ENCODE data around the gene GANC. TPM values are rescaled to one million over a fixed set of nuclear protein-coding genes. Genes with fewer than 3 reads are reported as not detected.
A peak's percentile ranks its signal among the peaks of the same experiment; 100 is the strongest.

GANC gene
- polyA plus RNA-seq, 1 donor = 31.6 TPM

DNA sequence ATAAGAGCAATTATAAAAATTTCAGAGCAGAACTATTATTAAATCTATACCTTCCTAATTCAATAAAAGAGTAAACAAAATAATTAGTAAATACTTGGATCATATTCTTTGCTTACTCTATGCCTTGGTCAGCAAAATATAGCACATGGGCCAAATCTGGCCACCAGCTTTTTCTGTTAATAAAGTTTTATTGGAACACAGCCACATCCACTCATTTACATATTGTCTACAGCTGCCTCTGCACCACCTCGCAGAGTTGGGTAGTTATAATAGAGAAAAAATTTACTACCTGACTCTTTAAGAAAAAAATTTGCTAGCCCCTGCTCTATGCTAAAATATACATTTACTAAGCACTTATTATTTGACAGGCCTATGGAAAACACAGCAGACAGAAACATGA is 32.2 kb upstream of the GANC start:
- Histone ChIP-seq H3K4me1 (ENCODE audit: control insufficient read depth, insufficient read depth, low read length) (no peaks in the 10 kb centered on the region), H3K27me3 (ENCODE audit: control insufficient read depth, insufficient read depth, low read length) (no peaks in the 10 kb centered on the region), H3K4me3 (ENCODE audit: low read length) (no peak overlapping the region), H3K36me3 (ENCODE audit: control insufficient read depth, insufficient read depth, low read length) (peaks cover 42% of the 10 kb centered on the region), H3K9me3 (ENCODE audit: control insufficient read depth, low read depth, low read length) (no peaks in the 10 kb centered on the region), H3K27ac (ENCODE audit: low read length) (no peak overlapping the region)
- no peak for DNase-seq
- WGBS (ENCODE audit: insufficient coverage, low lambda C conversion rate) = no CpG with 5 or more reads among the region's 1 CpG

- Histone ChIP-seq H3K4me1 (ENCODE audit: control insufficient read depth, insufficient read depth, low read length) (no peaks in the 10 kb centered on the region), H3K36me3 (ENCODE audit: control insufficient read depth, insufficient read depth, low read length) (peaks cover 58% of the 10 kb centered on the region), H3K9me3 (ENCODE audit: control insufficient read depth, low read depth, low read length) (peaks cover 12% of the 10 kb centered on the region), H3K27ac (ENCODE audit: low read length) (no peak overlapping the region), H3K27me3 (ENCODE audit: control insufficient read depth, insufficient read depth, low read length) (no peaks in the 10 kb centered on the region), H3K4me3 (ENCODE audit: low read length) (no peak overlapping the region)
- no peak for DNase-seq
- WGBS (ENCODE audit: insufficient coverage, low lambda C conversion rate) = no CpG with 5 or more reads among the region's 2 CpGs
Observed at GRCh38 chr15:42253300-42253699, 19.7 kb upstream of the GANC start.

- 100% methylated on average over 1 of the region's 5 CpGs for WGBS (ENCODE audit: insufficient coverage, low lambda C conversion rate)
- Histone ChIP-seq H3K4me3 (ENCODE audit: low read length) (no peak overlapping the region), H3K27ac (ENCODE audit: low read length) (no peak overlapping the region), H3K36me3 (ENCODE audit: control insufficient read depth, insufficient read depth, low read length) (peaks cover 55% of the 10 kb centered on the region), H3K4me1 (ENCODE audit: control insufficient read depth, insufficient read depth, low read length) (peaks cover under 1% of the 10 kb centered on the region), H3K9me3 (ENCODE audit: control insufficient read depth, low read depth, low read length) (no peaks in the 10 kb centered on the region), H3K27me3 (ENCODE audit: control insufficient read depth, insufficient read depth, low read length) (no peaks in the 10 kb centered on the region)
- no peak for DNase-seq
Observed at GRCh38 chr15:42264795-42265194, 8.2 kb upstream of the GANC start.

DNA sequence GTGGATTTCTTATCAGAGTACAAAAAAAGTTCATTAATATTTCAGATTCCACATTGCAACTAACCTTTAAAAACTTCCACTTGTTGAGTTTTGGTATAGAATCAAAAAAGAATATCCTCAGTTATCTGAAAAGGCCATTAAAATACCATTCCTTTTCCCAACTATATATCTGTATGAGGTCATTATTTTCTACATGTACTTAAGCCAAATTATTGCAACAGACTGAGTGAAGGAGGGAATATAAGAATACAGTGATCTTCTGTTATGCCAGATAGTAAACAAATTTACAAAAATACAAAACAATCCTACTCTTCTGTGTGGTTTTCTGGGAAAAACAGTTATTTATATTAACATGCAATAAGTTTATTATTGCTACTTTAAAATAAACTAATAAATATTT is 5.7 kb upstream of the GANC start:
- Histone ChIP-seq H3K27me3 (ENCODE audit: control insufficient read depth, insufficient read depth, low read length) (no peaks in the 10 kb centered on the region), H3K27ac (ENCODE audit: low read length) (no peak overlapping the region), H3K4me1 (ENCODE audit: control insufficient read depth, insufficient read depth, low read length) (peaks cover 8% of the 10 kb centered on the region), H3K4me3 (ENCODE audit: low read length) (no peak overlapping the region), H3K36me3 (ENCODE audit: control insufficient read depth, insufficient read depth, low read length) (peaks cover 40% of the 10 kb centered on the region), H3K9me3 (ENCODE audit: control insufficient read depth, low read depth, low read length) (no peaks in the 10 kb centered on the region)
- DNase-seq = no peak

DNA sequence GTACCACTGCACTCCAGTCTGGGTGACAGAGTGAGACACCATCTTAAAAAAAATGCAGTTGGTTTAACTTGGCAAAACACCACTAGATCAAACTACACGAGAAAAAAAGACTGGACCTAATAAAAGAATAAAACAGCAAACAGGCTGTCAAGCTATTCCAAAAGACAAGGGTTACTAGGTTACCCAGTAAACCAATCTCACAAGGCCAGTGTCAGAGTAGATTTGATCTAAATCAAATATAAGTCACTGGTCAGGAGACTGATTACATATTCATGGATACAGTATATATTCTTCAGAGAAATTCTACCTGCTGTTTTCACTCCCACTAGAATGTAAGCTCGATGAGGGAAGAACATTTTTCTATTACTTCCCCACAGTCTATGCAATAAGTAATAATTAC is 2.5 kb upstream of the GANC start:
- peaks cover 15% of the 10 kb centered on the region for H3K36me3 ChIP-seq (ENCODE audit: control insufficient read depth, insufficient read depth, low read length)
- H3K4me3 ChIP-seq (ENCODE audit: low read length) = peak overlapping the region; percentile 67
- no peaks in the 10 kb centered on the region for H3K9me3 ChIP-seq (ENCODE audit: control insufficient read depth, low read depth, low read length)
- peaks cover 17% of the 10 kb centered on the region for H3K4me1 ChIP-seq (ENCODE audit: control insufficient read depth, insufficient read depth, low read length)
- DNase-seq = peak in 1 of 2 donors; percentile 34
- no peaks in the 10 kb centered on the region for H3K27me3 ChIP-seq (ENCODE audit: control insufficient read depth, insufficient read depth, low read length)
- peak overlapping the region; percentile 96 for H3K27ac ChIP-seq (ENCODE audit: low read length)
- WGBS (ENCODE audit: insufficient coverage, low lambda C conversion rate) = no CpG with 5 or more reads among the region's 2 CpGs

DNA sequence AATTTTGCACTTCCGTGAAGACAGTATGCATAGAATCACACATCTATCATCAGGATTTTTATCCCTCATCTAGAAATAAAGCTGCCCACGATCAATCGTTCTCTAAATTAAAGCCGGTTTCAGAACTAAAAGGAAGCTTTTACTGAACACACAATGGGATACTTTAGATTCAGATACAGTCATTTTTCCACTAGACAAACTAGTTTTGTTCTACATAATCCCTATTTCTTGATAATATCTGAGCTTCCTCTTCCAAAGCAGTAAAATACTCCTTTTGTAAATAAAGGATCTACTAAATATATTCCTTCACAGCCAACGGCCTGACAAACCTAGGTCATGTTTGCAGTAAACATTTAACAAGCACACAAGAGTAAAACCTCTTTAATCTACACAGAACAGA is 2.0 kb upstream of the GANC start:
- peaks cover 22% of the 10 kb centered on the region for H3K4me1 ChIP-seq (ENCODE audit: control insufficient read depth, insufficient read depth, low read length)
- H3K36me3 ChIP-seq (ENCODE audit: control insufficient read depth, insufficient read depth, low read length) = peaks cover 11% of the 10 kb centered on the region
- peak in 1 of 2 donors; percentile 16 for DNase-seq
- WGBS (ENCODE audit: insufficient coverage, low lambda C conversion rate) = 71% methylated on average over 1 of the region's 5 CpGs
- H3K9me3 ChIP-seq (ENCODE audit: control insufficient read depth, low read depth, low read length) = no peaks in the 10 kb centered on the region
- H3K4me3 ChIP-seq (ENCODE audit: low read length) = peak overlapping the region; percentile 67
- H3K27ac ChIP-seq (ENCODE audit: low read length) = peak overlapping the region; percentile 96
- no peaks in the 10 kb centered on the region for H3K27me3 ChIP-seq (ENCODE audit: control insufficient read depth, insufficient read depth, low read length)

DNA sequence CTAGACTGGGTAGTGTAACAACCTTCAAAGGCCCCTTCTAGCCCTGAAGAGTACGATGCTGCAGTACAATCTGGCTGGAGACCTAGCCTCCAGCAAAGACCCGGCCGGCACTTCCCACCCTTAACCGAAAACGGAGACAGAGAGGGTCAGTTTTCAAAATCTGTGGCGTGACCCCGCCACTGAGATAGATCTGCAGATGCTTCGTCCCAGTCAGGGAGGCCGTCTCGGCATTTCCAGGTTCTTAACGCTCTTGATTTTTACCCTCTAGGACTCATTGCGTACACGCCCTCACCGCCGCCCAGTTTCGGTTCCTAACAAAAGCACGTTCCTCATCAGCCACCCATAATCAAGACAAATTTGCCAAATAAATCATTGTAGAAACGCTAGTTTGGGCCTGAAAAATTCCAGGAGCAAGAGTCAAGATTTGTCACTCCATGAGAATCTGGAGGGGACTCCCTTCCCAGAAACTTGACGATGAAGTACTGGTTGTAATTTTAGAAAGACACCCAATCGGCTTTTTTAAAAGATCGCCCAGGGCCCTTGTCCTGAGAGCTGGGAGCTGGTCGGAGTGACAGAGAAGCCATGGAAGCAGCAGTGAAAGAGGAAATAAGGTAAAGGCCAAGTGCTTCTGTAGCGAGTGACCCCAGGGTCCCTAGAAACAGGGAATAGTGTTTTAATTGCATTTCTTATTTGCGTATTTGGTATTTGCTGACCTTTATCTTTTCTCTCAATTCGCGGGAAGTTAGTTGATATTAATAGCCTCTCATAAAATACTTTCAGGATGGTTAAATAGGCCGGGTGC is 1.1 kb downstream of the GANC start:
- Histone ChIP-seq H3K9me3 (ENCODE audit: control insufficient read depth, low read depth, low read length) (no peaks in the 10 kb centered on the region), H3K27ac (ENCODE audit: low read length) (peak overlapping the region; percentile 96), H3K27me3 (ENCODE audit: control insufficient read depth, insufficient read depth, low read length) (no peaks in the 10 kb centered on the region), H3K4me3 (ENCODE audit: low read length) (peak overlapping the region; percentile 67), H3K4me1 (ENCODE audit: control insufficient read depth, insufficient read depth, low read length) (peaks cover 22% of the 10 kb centered on the region), H3K36me3 (ENCODE audit: control insufficient read depth, insufficient read depth, low read length) (peaks cover under 1% of the 10 kb centered on the region)
- DNase-seq = peak in 1 of 2 donors; percentile 83
- 0% methylated on average over 1 of the region's 27 CpGs for WGBS (ENCODE audit: insufficient coverage, low lambda C conversion rate)

- peaks cover 22% of the 10 kb centered on the region for H3K4me1 ChIP-seq (ENCODE audit: control insufficient read depth, insufficient read depth, low read length)
- 60% methylated on average over 1 of the region's 6 CpGs for WGBS (ENCODE audit: insufficient coverage, low lambda C conversion rate)
Observed at GRCh38 chr15:42274702-42274989, 1.6 kb downstream of the GANC start.

GRCh38 chr15:42275780-42276391 is 2.9 kb downstream of the GANC start:
- Histone ChIP-seq H3K27me3 (ENCODE audit: control insufficient read depth, insufficient read depth, low read length) (no peaks in the 10 kb centered on the region), H3K4me3 (ENCODE audit: low read length) (no peak overlapping the region), H3K27ac (ENCODE audit: low read length) (peak overlapping the region; percentile 96), H3K4me1 (ENCODE audit: control insufficient read depth, insufficient read depth, low read length) (peaks cover 14% of the 10 kb centered on the region), H3K36me3 (ENCODE audit: control insufficient read depth, insufficient read depth, low read length) (peaks cover 16% of the 10 kb centered on the region), H3K9me3 (ENCODE audit: control insufficient read depth, low read depth, low read length) (no peaks in the 10 kb centered on the region)
- DNase-seq = peak in 1 of 2 donors; percentile 15
- 40% methylated on average over 1 of the region's 4 CpGs for WGBS (ENCODE audit: insufficient coverage, low lambda C conversion rate)

More at GRCh38 chr15:42274702-42274989, 1.6 kb downstream of the GANC start:
- H3K27me3 ChIP-seq (ENCODE audit: control insufficient read depth, insufficient read depth, low read length) = no peaks in the 10 kb centered on the region
- H3K4me3 ChIP-seq (ENCODE audit: low read length) = peak overlapping the region; percentile 67
- H3K9me3 ChIP-seq (ENCODE audit: control insufficient read depth, low read depth, low read length) = no peaks in the 10 kb centered on the region
- peak overlapping the region; percentile 96 for H3K27ac ChIP-seq (ENCODE audit: low read length)
- H3K36me3 ChIP-seq (ENCODE audit: control insufficient read depth, insufficient read depth, low read length) = peaks cover 5% of the 10 kb centered on the region
- DNase-seq = no peak

GRCh38 chr15:42276762-42277161 is 3.8 kb downstream of the GANC start:
- 100% methylated on average over 2 of the region's 2 CpGs for WGBS (ENCODE audit: insufficient coverage, low lambda C conversion rate)
- Histone ChIP-seq H3K4me3 (ENCODE audit: low read length) (no peak overlapping the region), H3K36me3 (ENCODE audit: control insufficient read depth, insufficient read depth, low read length) (peaks cover 20% of the 10 kb centered on the region), H3K4me1 (ENCODE audit: control insufficient read depth, insufficient read depth, low read length) (peaks cover 14% of the 10 kb centered on the region), H3K27ac (ENCODE audit: low read length) (no peak overlapping the region), H3K9me3 (ENCODE audit: control insufficient read depth, low read depth, low read length) (no peaks in the 10 kb centered on the region), H3K27me3 (ENCODE audit: control insufficient read depth, insufficient read depth, low read length) (no peaks in the 10 kb centered on the region)
- no peak for DNase-seq
